Measurements from ENCODE around the gene COASY. TPM values are rescaled to one million over a fixed set of nuclear protein-coding genes. Genes with fewer than 3 reads are reported as not detected.
A peak's percentile ranks its signal among the peaks of the same experiment; 100 is the strongest.

The COASY gene
- total RNA-seq, 2 donors from 2014 or later, result 20.8 to 21.1 TPM

- Histone ChIP-seq H3K9me3 (no peaks in the 10 kb centered on the region), H3K4me1 (ENCODE audit: control insufficient read depth in 1 of 2, low read depth in 2 of 2) (peaks cover 0 to 8% of the 10 kb centered on the region in 2 donors), H3K36me3 (peaks cover 15% of the 10 kb centered on the region), H3K4me3 (no peak overlapping the region), H3K27me3 (replicated peaks; ENCODE audit: insufficient read depth) (no peaks in the 10 kb centered on the region), H3K27ac (no peak overlapping the region)
- no peak for TF ChIP-seq CTCF (IDR thresholded peaks at IDR 0.05)
- DNase-seq (ENCODE audit: low spot score), result no peak
- ATAC-seq (ENCODE audit: insufficient number of reproducible peaks, low FRiP score, low read depth), result no peak
These were observed 34.4 kb downstream of the COASY start for GRCh38 chr17:42596386-42596785.

GRCh38 chr17:42598905-42599304 is 37.0 kb downstream of the COASY start:
- no peak overlapping the region for H3K27ac ChIP-seq
- no peaks in the 10 kb centered on the region for H3K9me3 ChIP-seq
- DNase-seq (ENCODE audit: low spot score) (no peak), ATAC-seq (ENCODE audit: insufficient number of reproducible peaks, low FRiP score, low read depth) (no peak)
- TF ChIP-seq CTCF (IDR thresholded peaks at IDR 0.05), result no peak
- H3K4me3 ChIP-seq, result no peak overlapping the region
- H3K4me1 ChIP-seq (ENCODE audit: control insufficient read depth in 1 of 2, low read depth in 2 of 2), result peaks cover 0 to 8% of the 10 kb centered on the region in 2 donors
- no peaks in the 10 kb centered on the region for H3K27me3 ChIP-seq (replicated peaks; ENCODE audit: insufficient read depth)
- peaks cover 6% of the 10 kb centered on the region for H3K36me3 ChIP-seq

GRCh38 chr17:42603318-42603717 is 41.4 kb downstream of the COASY start:
- Histone ChIP-seq H3K4me1 (ENCODE audit: control insufficient read depth in 1 of 2, low read depth in 2 of 2) (peaks cover 18 to 45% of the 10 kb centered on the region in 2 donors), H3K9me3 (no peaks in the 10 kb centered on the region), H3K36me3 (peaks cover 2% of the 10 kb centered on the region), H3K4me3 (no peak overlapping the region), H3K27me3 (replicated peaks; ENCODE audit: insufficient read depth) (no peaks in the 10 kb centered on the region), H3K27ac (no peak overlapping the region)
- ATAC-seq (ENCODE audit: insufficient number of reproducible peaks, low FRiP score, low read depth) (no peak), DNase-seq (ENCODE audit: low spot score) (no peak)
- TF ChIP-seq CTCF (IDR thresholded peaks at IDR 0.05), result no peak

- Histone ChIP-seq H3K9me3 (no peaks in the 10 kb centered on the region), H3K4me3 (peak overlapping the region; percentile 82), H3K27ac (no peak overlapping the region), H3K27me3 (replicated peaks; ENCODE audit: insufficient read depth) (no peaks in the 10 kb centered on the region), H3K4me1 (ENCODE audit: control insufficient read depth in 1 of 2, low read depth in 2 of 2) (peaks cover 18 to 39% of the 10 kb centered on the region in 2 donors), H3K36me3 (peaks cover 8% of the 10 kb centered on the region)
- no peak for TF ChIP-seq CTCF (IDR thresholded peaks at IDR 0.05)
- ATAC-seq (ENCODE audit: insufficient number of reproducible peaks, low FRiP score, low read depth) (no peak), DNase-seq (ENCODE audit: low spot score) (no peak)
These were observed 45.8 kb downstream of the COASY start for GRCh38 chr17:42607769-42608168.

DNA sequence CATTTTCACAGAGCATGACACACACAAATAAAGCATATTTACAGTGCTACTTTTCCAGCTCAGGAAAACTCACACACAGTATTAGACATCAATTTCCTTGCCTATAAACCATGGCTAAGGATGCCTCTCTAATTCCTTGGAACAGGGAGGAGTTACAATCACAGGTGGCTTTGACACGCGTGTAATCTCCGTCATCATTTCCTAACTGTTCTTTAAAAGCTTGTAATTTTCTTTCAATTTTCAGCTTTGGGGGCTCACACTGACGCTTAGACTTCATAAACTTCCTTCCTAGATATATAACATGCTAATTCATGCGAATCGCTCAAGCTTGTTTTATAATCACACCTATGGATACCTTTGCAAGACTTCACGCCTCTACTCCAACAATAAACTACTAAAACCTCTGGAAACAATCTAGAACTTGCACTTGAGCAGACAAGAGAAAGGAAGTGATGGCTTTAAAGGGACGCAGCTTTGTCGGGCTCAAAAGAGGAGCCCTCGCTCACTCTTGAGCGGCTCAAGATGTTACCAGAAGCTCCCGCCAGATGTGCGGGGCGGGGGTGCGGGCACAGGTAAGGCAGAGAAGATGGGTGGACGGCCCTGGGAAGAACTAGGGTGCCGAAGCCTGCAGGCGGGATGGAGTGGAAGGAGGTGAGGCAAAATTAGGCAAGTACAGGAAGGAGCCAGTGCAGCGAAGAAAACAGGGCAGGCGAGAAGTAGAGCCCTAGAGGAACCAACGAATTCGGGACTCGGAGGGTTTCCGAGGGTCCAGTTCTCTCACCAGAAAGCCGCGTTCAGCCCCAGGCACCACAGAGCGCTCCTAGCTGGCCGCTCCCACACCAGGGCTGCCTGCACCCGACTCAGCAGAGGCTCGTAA is 46.6 kb downstream of the COASY start:
- Histone ChIP-seq H3K4me1 (ENCODE audit: control insufficient read depth in 1 of 2, low read depth in 2 of 2) (peaks cover 18 to 39% of the 10 kb centered on the region in 2 donors), H3K27ac (peak overlapping the region; percentile 79 to 84), H3K4me3 (peak overlapping the region; percentile 82), H3K9me3 (no peaks in the 10 kb centered on the region), H3K27me3 (replicated peaks; ENCODE audit: insufficient read depth) (no peaks in the 10 kb centered on the region), H3K36me3 (peaks cover 8% of the 10 kb centered on the region)
- no peak for TF ChIP-seq CTCF (IDR thresholded peaks at IDR 0.05)
- DNase-seq (ENCODE audit: low spot score), result no peak
- ATAC-seq (ENCODE audit: insufficient number of reproducible peaks, low FRiP score, low read depth), result peak; percentile 7

Data from thoracic aorta (tissue), 2 donors.